GM19468 (cell line): Measurements from ENCODE around the gene THEM5.

Experiments used
- ATAC-seq: cut with Tn5 transposase; IDR thresholded peaks from one replicate; pipeline ENCODE4 v1.9.1; 2021; ENCODE audit warnings: mild to moderate bottlenecking, moderate library complexity, moderate number of reproducible peaks; ENCODE audit not compliant: unreplicated experiment; ENCODE audit errors: extremely low read depth

Gene THEM5

GRCh38 chr1:151805066-151805820, 48.3 kb downstream of the THEM5 start, which contains the start of gene LINGO4:
Gene LINGO4, minus strand, starts transcription at chr1:151805419. Its CDS starts 2,715 bp downstream, at chr1:151802704.
- no peak for ATAC-seq

GRCh38 chr1:151803915-151804314, 49.6 kb downstream of the THEM5 start:
- no peak for ATAC-seq

- ATAC-seq, result no peak
These were observed 50.3 kb downstream of the THEM5 start for GRCh38 chr1:151803164-151803563.

GRCh38 chr1:151802372-151802771, 51.1 kb downstream of the THEM5 start:
- no peak for ATAC-seq

- no peak for ATAC-seq
These were observed 51.7 kb downstream of the THEM5 start for GRCh38 chr1:151801846-151802245.

- ATAC-seq, result no peak
These were observed 52.1 kb downstream of the THEM5 start for GRCh38 chr1:151801310-151801820.

GRCh38 chr1:151800830-151801229, 52.7 kb downstream of the THEM5 start:
- no peak for ATAC-seq

- ATAC-seq, result no peak
These were observed 54.1 kb downstream of the THEM5 start for GRCh38 chr1:151799179-151800022.

GRCh38 chr1:151798571-151798970, 54.9 kb downstream of the THEM5 start:
- no peak for ATAC-seq
